HFF-Myc (cell line): Measurements from ENCODE around the gene C1orf159.
"Not testable (repeated sequence)": the region's sequence is repeated elsewhere in the genome, so short reads cannot be mapped to it uniquely, and the experiment has no call there.

ENCODE experiments used
- DNase-seq: peaks from one replicate; pipeline ENCODE4 v3.0.0-alpha.2; 2011; ENCODE audit warnings: low read depth; ENCODE audit errors: extremely low read depth
- H3K4me3 ChIP-seq: replicated peaks from 2 replicates; pipeline ENCODE4 v1.5.1; 2011; ENCODE audit warnings: low read depth, mild to moderate bottlenecking, control low read depth, low read length
- CTCF ChIP-seq: IDR thresholded peaks from 2 replicates; pipeline ENCODE4 v1.5.1; 2012; ENCODE audit warnings: mild to moderate bottlenecking, low read depth, low read length, control low read depth; ENCODE audit errors: missing control alignments

The C1orf159 gene

DNA sequence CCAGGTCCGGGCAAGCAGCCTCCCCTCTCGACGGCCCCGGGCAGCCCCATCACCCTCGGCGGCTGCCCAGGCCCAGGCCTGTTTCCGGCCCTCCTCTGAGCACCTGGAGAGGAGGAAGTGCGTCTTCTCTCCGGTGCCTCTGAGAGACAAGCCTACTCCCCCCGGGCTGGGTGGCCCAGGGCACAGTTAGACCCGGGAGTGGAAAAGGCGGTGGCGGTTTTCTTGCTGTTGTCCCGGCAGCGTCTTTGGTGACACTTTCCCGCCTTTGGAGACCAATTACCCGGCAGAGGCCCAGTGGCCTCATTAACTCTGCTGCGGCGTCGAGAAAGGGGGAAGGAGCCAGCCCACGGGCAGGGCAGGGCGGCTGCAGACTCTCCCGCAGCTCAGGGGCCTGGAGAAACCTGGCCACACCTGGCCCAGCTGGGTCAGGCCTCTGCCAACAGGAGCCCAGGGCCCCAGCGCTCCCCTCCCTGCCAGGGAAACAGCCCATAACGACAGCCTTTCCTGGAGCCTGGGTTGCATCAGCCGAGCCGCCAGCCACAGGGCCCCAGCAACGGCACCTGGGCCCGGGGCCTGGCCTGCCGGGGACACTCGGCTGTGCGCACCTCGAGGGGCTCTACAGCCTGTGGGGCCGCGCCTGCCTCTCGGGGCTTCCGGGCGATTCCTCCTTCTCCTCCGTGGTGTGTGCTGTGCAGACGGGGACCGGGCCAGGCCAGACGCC, 28.4 kb upstream of the C1orf159 start:
- no peak for DNase-seq

GRCh38 chr1:1143636-1144035, 27.7 kb upstream of the C1orf159 start:
- no peak overlapping the region for H3K4me3 ChIP-seq
- DNase-seq = no peak
- TF ChIP-seq CTCF = no peak

More for the DNA sequence above, 28.4 kb upstream of the C1orf159 start:
- no peak for TF ChIP-seq CTCF
- no peak overlapping the region for H3K4me3 ChIP-seq

DNA sequence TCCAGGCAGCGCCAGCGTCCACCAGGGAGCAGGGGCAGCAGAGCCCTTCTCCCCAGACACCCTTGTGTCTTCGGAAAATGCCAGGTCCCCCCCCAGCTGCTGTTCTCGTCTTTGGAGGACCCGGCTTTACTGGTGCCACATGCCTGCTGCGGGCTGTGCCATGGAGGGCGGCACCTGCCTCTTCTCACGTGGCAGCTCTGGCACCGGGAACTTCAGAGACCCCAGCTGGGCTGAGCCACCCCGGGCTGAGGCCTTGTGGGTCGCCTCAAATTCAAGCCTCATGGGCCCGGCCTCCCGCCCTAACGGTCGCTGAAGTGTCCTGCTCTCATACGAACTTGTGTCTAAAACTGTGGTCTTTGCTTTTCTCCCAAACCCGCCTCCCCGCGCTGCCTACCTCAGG, 27.0 kb upstream of the C1orf159 start:
- TF ChIP-seq CTCF = no peak
- no peak overlapping the region for H3K4me3 ChIP-seq
- DNase-seq = no peak

GRCh38 chr1:1142352-1142751, 26.5 kb upstream of the C1orf159 start:
- not testable (repeated sequence) for DNase-seq, H3K4me3 ChIP-seq

- H3K4me3 ChIP-seq = no peak overlapping the region
- DNase-seq = no peak
- TF ChIP-seq CTCF = no peak
These were observed 26.0 kb upstream of the C1orf159 start for GRCh38 chr1:1141911-1142250.

DNA sequence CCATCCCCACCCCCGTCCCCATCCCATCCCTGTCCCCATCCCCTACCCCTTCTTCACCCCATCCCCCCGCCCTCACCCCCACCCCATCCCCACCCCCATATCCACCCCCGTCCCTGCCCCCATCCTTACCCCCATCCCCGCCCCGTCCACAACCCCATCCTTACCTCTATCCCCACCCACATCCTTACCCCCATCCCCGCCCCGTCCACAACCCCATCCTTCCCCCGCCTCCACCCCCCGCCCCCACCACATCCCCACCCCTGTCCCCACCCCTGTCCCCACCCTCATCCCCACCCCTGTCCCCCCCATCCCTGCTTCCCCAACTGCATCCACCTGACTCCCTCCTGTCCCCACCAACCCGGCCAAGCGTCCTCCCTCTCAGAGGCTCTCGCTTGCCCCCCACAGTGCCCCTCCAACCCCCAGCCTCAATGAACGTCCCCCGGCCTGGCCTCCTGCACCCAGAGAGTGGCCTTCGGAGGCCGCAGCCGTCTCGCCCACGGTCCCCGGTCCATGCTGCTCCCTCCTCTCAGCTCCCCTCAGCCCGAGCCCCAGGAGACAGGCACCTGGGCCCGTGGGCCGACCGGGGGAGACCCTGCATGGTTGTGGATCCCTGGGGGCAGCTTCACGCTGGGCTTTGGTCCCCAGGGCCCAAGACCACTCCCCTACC, 25.5 kb upstream of the C1orf159 start:
- no peak overlapping the region for H3K4me3 ChIP-seq
- no peak for TF ChIP-seq CTCF
- no peak for DNase-seq

- no peak overlapping the region for H3K4me3 ChIP-seq
- no peak for TF ChIP-seq CTCF
- DNase-seq = no peak
These were observed 24.8 kb upstream of the C1orf159 start for GRCh38 chr1:1140673-1141072.
